Right atrium auricular region (tissue), 2 donors: ENCODE data around the gene SMAP1. TPM values are rescaled to one million over a fixed set of nuclear protein-coding genes. Genes with fewer than 3 reads are reported as not detected.

Experiments used
- DNase-seq: peaks from one replicate; pipeline ENCODE4 v3.0.0-alpha.2; 2019; ENCODE audit warnings: low spot score
- H3K27ac ChIP-seq, 2 donors: fragments of 200-600 bp; sonication (generic); 1 replicate in 1 of 2; 2 replicates in 1 of 2; pipeline ENCODE4 v1.5.1; 2016 to 2019
- H3K27me3 ChIP-seq, 2 donors: fragments of 200-600 bp; sonication (generic); one replicate each; pipeline versions ENCODE4 v1.5.1 to v1.6.0; 2017 to 2019
- H3K36me3 ChIP-seq: fragments of 200-600 bp; sonication (generic); one replicate; pipeline ENCODE4 v1.5.1; 2016
- H3K4me1 ChIP-seq, 2 donors: fragments of 200-600 bp; sonication (generic); one replicate each; pipeline versions ENCODE4 v1.5.1 to v1.6.0; 2017 to 2019
- H3K4me3 ChIP-seq, 2 donors: fragments of 200-600 bp; sonication (generic); 1 replicate in 1 of 2; 2 replicates in 1 of 2; pipeline ENCODE4 v1.5.1; 2017 to 2019; ENCODE audit warnings: mild to moderate bottlenecking in 1 of 2, moderate library complexity in 1 of 2
- H3K9me3 ChIP-seq, 2 donors: fragments of 200-600 bp; sonication (generic); one replicate each; pipeline ENCODE4 v1.5.1; 2019
- CTCF ChIP-seq, 2 donors: fragments of 200-600 bp; sonication (generic); IDR thresholded peaks; one replicate each; pipeline ENCODE4 v1.5.1; 2019; ENCODE audit warnings: antibody characterized with exemption in 2 of 2
- total RNA-seq, 2 donors: library from RNA; depleted of rRNA; stranded (reverse); fragments of >200 nt; gene quantifications; one replicate each; pipeline ENCODE4 v1.1.0, GENCODE V29; 2016

Gene SMAP1
- total RNA-seq, 2 donors from 2014 or later = 23.7 to 30.4 TPM

DNA sequence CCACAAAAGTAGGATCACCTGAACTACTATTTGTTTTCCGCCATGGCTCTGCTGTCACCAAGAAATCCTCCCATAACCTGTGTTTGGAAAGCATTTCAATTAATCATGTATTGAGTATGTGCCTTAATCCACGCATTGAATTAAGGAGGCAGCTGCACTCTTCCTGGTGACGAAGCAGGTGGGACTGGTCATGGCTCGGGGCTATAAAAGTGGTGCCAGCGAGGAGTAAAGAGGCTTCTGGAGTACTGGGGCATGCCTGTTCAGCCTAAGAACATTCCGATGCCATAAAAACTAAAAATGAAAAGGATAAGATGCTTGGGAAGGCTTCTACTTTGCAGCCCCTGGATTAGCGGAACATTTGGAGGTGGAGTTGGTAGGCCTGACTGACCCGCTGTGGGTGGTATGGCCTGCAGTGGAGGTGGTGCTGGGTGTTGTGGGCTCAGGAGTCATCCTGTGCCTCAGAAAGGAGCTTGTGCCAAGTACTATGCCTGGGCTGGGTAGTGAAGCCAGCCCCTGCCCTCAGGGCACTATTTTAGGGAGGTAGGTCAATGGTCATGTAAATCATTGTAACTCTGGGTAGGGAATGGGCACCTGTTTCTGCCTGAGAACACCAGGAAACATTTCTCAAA is 178.6 kb downstream of the SMAP1 start:
- DNase-seq = no peak
- H3K4me1 ChIP-seq = no peaks in the 10 kb centered on the region
- no peak for TF ChIP-seq CTCF (IDR thresholded peaks at IDR 0.05)
- no peaks in the 10 kb centered on the region for H3K27me3 ChIP-seq
- H3K9me3 ChIP-seq = no peaks in the 10 kb centered on the region
- H3K27ac ChIP-seq = no peak overlapping the region
- H3K4me3 ChIP-seq = no peak overlapping the region
- H3K36me3 ChIP-seq = no peaks in the 10 kb centered on the region

DNA sequence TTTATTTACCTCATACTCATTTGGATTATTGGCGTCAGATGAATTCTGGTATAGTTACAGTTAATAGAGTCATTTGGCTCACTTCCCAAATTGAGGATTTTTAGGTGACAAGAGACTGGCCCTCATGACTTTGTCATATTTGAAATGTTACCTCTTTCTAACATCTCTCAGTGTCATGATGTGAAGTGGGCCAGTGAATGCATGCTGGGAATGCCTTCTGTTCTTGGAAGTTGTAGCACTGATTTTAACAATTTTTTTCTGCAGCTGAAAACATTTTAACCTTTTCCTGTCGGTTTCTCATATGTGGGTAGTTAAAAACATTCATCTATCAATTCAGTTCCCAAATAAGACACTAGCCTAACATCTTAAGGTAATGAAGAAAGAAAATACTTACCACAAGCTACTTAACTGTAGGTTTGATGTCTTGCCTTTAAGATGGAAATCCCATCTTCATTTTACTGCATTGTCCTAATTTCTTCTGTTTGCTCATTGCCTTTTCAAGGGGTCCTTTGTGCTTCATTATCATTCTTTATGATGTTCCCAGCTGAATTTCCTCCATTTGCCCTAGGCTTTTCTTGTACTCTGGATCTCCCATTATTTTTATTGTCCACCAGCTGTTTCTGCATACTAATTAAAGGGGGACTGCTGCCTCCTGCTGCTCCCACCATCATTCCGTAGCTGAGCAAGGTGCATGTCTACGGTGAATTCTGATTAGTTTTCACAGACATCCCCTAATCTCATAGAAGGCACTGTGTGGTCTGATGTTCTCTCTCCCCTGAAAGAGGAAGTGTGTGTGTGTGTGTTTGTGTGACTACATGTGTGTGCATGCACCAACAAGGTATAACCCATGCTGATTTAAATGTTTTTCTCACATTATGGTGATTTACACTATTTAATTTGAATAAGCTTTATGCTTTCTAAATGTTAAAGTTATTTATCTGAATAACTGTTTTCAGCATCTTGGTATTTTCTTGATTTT is 179.7 kb downstream of the SMAP1 start:
- no peak overlapping the region for H3K4me3 ChIP-seq
- no peak for DNase-seq
- no peaks in the 10 kb centered on the region for H3K27me3 ChIP-seq
- H3K9me3 ChIP-seq = no peaks in the 10 kb centered on the region
- H3K27ac ChIP-seq = no peak overlapping the region
- H3K36me3 ChIP-seq = no peaks in the 10 kb centered on the region
- TF ChIP-seq CTCF (IDR thresholded peaks at IDR 0.05) = no peak
- no peaks in the 10 kb centered on the region for H3K4me1 ChIP-seq

DNA sequence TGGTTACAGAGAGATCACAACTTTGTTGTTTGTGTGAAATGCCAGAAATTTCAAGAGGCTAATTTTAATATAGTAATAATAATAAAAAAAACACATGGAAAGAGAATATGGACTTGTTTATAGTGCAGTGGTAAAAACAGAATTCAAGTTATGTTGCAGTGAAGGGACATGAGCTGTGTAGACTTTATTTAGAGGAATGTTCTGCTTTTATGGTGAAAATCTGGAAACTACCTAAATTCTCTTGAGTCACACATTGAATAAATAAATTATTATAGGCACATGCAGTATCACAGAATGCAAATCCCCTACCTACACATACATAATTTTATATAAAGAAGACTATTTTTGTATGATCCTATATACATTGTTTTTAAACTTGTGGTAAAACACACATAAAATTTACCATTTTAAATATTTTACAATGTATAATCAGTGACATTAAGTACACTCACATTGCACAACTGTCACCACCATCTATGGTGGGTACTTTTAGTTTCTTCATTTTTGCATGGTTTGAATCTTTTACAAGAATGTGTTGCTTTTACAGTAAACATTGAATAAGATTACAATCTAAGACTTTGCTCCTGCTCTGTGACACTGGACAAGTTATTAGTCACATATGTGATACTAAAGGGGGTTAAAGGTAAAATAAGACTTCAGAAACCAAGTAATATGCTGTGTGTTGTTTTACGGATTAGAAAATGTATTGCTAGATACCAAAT is 181.8 kb downstream of the SMAP1 start:
- TF ChIP-seq CTCF (IDR thresholded peaks at IDR 0.05) = no peak
- Histone ChIP-seq H3K36me3 (no peaks in the 10 kb centered on the region), H3K27me3 (no peaks in the 10 kb centered on the region), H3K27ac (no peak overlapping the region), H3K9me3 (no peaks in the 10 kb centered on the region), H3K4me1 (no peaks in the 10 kb centered on the region), H3K4me3 (no peak overlapping the region)
- no peak for DNase-seq

DNA sequence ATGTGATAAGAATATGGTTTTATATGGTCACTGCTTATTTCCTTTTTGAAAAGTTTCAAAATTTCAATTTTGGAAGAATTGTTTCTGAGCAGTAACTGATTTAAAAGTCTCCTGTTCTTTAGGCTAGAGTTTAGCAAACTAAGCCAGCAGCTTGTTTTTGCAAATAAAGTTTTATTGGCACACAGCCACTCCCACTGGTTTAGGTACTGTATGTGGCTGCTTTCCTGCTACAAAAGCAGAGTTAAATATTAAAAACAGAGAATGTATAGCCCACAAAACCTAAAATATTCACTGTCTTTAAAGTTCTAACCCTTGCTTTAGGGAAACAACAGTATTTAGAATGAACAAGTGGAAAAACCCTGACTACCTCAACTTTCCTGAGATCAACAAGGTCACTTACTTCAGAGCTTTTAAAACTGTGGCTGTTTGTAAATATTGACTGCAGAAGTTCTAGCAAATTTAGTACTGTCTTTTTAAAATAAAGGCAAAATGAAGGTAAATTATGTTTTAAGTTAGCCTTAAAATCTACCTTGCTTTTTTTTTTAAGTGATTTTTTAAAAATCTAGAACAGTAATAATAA is 185.1 kb downstream of the SMAP1 start:
- H3K27ac ChIP-seq = no peak overlapping the region
- H3K27me3 ChIP-seq = no peaks in the 10 kb centered on the region
- no peak overlapping the region for H3K4me3 ChIP-seq
- no peaks in the 10 kb centered on the region for H3K4me1 ChIP-seq
- TF ChIP-seq CTCF (IDR thresholded peaks at IDR 0.05) = no peak
- no peak for DNase-seq
- no peaks in the 10 kb centered on the region for H3K36me3 ChIP-seq
- H3K9me3 ChIP-seq = no peaks in the 10 kb centered on the region

- no peak for TF ChIP-seq CTCF (IDR thresholded peaks at IDR 0.05)
- Histone ChIP-seq H3K36me3 (peaks cover 7% of the 10 kb centered on the region), H3K4me1 (no peaks in the 10 kb centered on the region), H3K9me3 (no peaks in the 10 kb centered on the region), H3K27me3 (no peaks in the 10 kb centered on the region), H3K4me3 (no peak overlapping the region), H3K27ac (no peak overlapping the region)
- no peak for DNase-seq
Observed at GRCh38 chr6:70857387-70858077, 189.8 kb downstream of the SMAP1 start.
